GM12878 (cell line): ENCODE data around the gene KDELR1.

Experiments used
- ATF2 ChIP-seq: IDR thresholded peaks from 2 replicates; pipeline ENCODE4 v1.6.1; 2012; ENCODE audit warnings: low read length, inconsistent platforms
- CEBPB ChIP-seq, 2 experiments: fragments of 150-350 bp in 1 of 2; IDR thresholded peaks; 2 replicates each; pipeline ENCODE4 v1.6.1; 2012 to 2014; ENCODE audit warnings: low read depth in 2 of 2, low read length in 2 of 2, borderline replicate concordance in 1 of 2, inconsistent platforms in 1 of 2
- CREB1 ChIP-seq: IDR thresholded peaks from 2 replicates; pipeline ENCODE4 v1.6.1; 2012; ENCODE audit warnings: low read depth, mild to moderate bottlenecking, inconsistent platforms
- KDM1A ChIP-seq: fragments of 200-600 bp; sonication (generic); IDR thresholded peaks from 2 replicates; pipeline ENCODE4 v1.6.1; 2016; ENCODE audit warnings: borderline replicate concordance
- NR2C2 ChIP-seq: IDR thresholded peaks from 2 replicates; pipeline ENCODE4 v1.6.1; 2011; ENCODE audit warnings: borderline replicate concordance, low read depth; ENCODE audit not compliant: control insufficient read depth, insufficient read length
- POLR2A ChIP-seq: IDR thresholded peaks from 2 replicates; pipeline ENCODE4 v1.6.1; 2011; ENCODE audit warnings: low read depth, mild to moderate bottlenecking, low read length
- RAD21 ChIP-seq: IDR thresholded peaks from 2 replicates; pipeline ENCODE4 v1.6.1; 2011; ENCODE audit warnings: mild to moderate bottlenecking, low read depth, low read length, moderate library complexity; ENCODE audit not compliant: insufficient read depth
- REST ChIP-seq: IDR thresholded peaks from 2 replicates; pipeline ENCODE4 v1.6.1; 2012; ENCODE audit warnings: mild to moderate bottlenecking, low read depth, low read length
- SP1 ChIP-seq: IDR thresholded peaks from one replicate; pipeline ENCODE4 v1.6.1; 2011; ENCODE audit warnings: low read depth, low read length
- SUZ12 ChIP-seq: fragments of 200-600 bp; sonication (generic); IDR thresholded peaks from one replicate; pipeline ENCODE4 v1.6.1; 2018; ENCODE audit warnings: antibody characterized with exemption, mild to moderate bottlenecking; ENCODE audit not compliant: unreplicated experiment
- TF ChIP-seq, protein P1 (sequence below): IDR thresholded peaks from 2 replicates; pipeline ENCODE4 v1.6.1; 2011; ENCODE audit warnings: low read depth, low read length, improper control_type of control experiment, borderline replicate concordance
- TF ChIP-seq, protein P2 (sequence below), 3 experiments: IDR thresholded peaks in 2 of 3; conservative IDR thresholded peaks in 1 of 3; 2 replicates each; pipeline ENCODE4 v1.5.1; 2011; ENCODE audit warnings: low read depth in 3 of 3, low read length in 3 of 3, mild to moderate bottlenecking in 3 of 3, control low read depth in 2 of 3, moderate library complexity in 2 of 3, inconsistent platforms in 1 of 3, mixed read lengths in 1 of 3; ENCODE audit not compliant: control insufficient read depth in 2 of 3, insufficient read depth in 1 of 3; ENCODE audit errors: extremely low read depth in 1 of 3

- TF ChIP-seq, protein P1, sequence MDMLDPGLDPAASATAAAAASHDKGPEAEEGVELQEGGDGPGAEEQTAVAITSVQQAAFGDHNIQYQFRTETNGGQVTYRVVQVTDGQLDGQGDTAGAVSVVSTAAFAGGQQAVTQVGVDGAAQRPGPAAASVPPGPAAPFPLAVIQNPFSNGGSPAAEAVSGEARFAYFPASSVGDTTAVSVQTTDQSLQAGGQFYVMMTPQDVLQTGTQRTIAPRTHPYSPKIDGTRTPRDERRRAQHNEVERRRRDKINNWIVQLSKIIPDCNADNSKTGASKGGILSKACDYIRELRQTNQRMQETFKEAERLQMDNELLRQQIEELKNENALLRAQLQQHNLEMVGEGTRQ, result no peak
- TF ChIP-seq KDM1A (no peak), ATF2 (no peak), CEBPB (IDR thresholded peaks at IDR 0.05; ENCODE audit: borderline replicate concordance in 1 of 2, low read depth in 2 of 2, low read length in 2 of 2) (no peak), REST (no peak), POLR2A (no peak), RAD21 (no peak), SUZ12 (no peak), NR2C2 (no peak), CREB1 (no peak), SP1 (no peak)
- TF ChIP-seq, protein P2, sequence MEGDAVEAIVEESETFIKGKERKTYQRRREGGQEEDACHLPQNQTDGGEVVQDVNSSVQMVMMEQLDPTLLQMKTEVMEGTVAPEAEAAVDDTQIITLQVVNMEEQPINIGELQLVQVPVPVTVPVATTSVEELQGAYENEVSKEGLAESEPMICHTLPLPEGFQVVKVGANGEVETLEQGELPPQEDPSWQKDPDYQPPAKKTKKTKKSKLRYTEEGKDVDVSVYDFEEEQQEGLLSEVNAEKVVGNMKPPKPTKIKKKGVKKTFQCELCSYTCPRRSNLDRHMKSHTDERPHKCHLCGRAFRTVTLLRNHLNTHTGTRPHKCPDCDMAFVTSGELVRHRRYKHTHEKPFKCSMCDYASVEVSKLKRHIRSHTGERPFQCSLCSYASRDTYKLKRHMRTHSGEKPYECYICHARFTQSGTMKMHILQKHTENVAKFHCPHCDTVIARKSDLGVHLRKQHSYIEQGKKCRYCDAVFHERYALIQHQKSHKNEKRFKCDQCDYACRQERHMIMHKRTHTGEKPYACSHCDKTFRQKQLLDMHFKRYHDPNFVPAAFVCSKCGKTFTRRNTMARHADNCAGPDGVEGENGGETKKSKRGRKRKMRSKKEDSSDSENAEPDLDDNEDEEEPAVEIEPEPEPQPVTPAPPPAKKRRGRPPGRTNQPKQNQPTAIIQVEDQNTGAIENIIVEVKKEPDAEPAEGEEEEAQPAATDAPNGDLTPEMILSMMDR (IDR thresholded peaks at IDR 0.05 in 2 of 3, conservative IDR thresholded peaks at IDR 0.05 in 1 of 3; ENCODE audit: control insufficient read depth in 2 of 3, extremely low read depth in 1 of 3, insufficient read depth in 1 of 3, low read depth in 3 of 3, low read length in 3 of 3), result no peak
Observed at GRCh38 chr19:48359123-48359522, 32.2 kb downstream of the KDELR1 start.
